OCI-LY1 (cell line): ENCODE data around the gene GBP4.

ENCODE experiments used
- H2AFZ ChIP-seq: fragments of 200-600 bp; sonication (generic), shearing (Covaris generic); 2 replicates; pipeline ENCODE4 v1.6.0; 2014; ENCODE audit warnings: antibody characterized with exemption, mild to moderate bottlenecking, low read length
- H3F3A ChIP-seq: fragments of 200-600 bp; sonication (generic), shearing (Covaris generic); 2 replicates; pipeline ENCODE4 v1.6.0; 2014; ENCODE audit warnings: mild to moderate bottlenecking, antibody characterized with exemption, low read length, moderate library complexity; ENCODE audit not compliant: insufficient read depth
- H3K27ac ChIP-seq: fragments of 200-600 bp; sonication (generic); 2 replicates; pipeline ENCODE4 v1.5.1; 2014; ENCODE audit warnings: low read length, mixed run types, mild to moderate bottlenecking, low read depth; ENCODE audit not compliant: poor library complexity, severe bottlenecking
- H3K27me3 ChIP-seq: fragments of 200-600 bp; sonication (generic); 2 replicates; pipeline ENCODE4 v1.6.0; 2014; ENCODE audit warnings: antibody characterized with exemption, mild to moderate bottlenecking, low read length, moderate library complexity; ENCODE audit not compliant: insufficient read depth
- H3K36me3 ChIP-seq: fragments of 200-600 bp; sonication (generic); 2 replicates; pipeline ENCODE4 v1.6.1; 2014; ENCODE audit warnings: mild to moderate bottlenecking, antibody characterized with exemption, low read length, moderate library complexity, mixed read lengths; ENCODE audit not compliant: insufficient read depth
- H3K4me1 ChIP-seq: fragments of 200-600 bp; sonication (generic); 2 replicates; pipeline ENCODE4 v1.5.1; 2014; ENCODE audit warnings: mild to moderate bottlenecking, low read length, moderate library complexity; ENCODE audit not compliant: insufficient read depth, severe bottlenecking
- H3K4me2 ChIP-seq: fragments of 200-600 bp; sonication (generic), shearing (Covaris generic); 2 replicates; pipeline ENCODE4 v1.6.1; 2014; ENCODE audit warnings: low read length
- H3K4me3 ChIP-seq: fragments of 200-600 bp; sonication (generic); 2 replicates; pipeline ENCODE4 v1.5.1; 2014; ENCODE audit warnings: low read length, low read depth, mild to moderate bottlenecking, mixed read lengths; ENCODE audit not compliant: poor library complexity, severe bottlenecking
- H3K79me2 ChIP-seq: fragments of 200-600 bp; shearing (Covaris generic); 2 replicates; pipeline ENCODE4 v1.6.1; 2016; ENCODE audit warnings: mixed run types, low read length, mixed read lengths; ENCODE audit not compliant: insufficient read depth
- H3K9ac ChIP-seq: fragments of 200-600 bp; sonication (generic), shearing (Covaris generic); 2 replicates; pipeline ENCODE4 v1.6.1; 2014; ENCODE audit warnings: mild to moderate bottlenecking, low read length, mixed read lengths
- H3K9me2 ChIP-seq: fragments of 200-600 bp; sonication (generic), shearing (Covaris generic); 2 replicates; pipeline ENCODE4 v1.6.1; 2014; ENCODE audit warnings: low read depth, mild to moderate bottlenecking, low read length, mixed read lengths
- H3K9me3 ChIP-seq: fragments of 200-600 bp; shearing (Covaris generic); 2 replicates; pipeline ENCODE4 v1.6.1; 2014; ENCODE audit warnings: low read length, mixed read lengths
- H4K20me1 ChIP-seq: fragments of 200-600 bp; sonication (generic), shearing (Covaris generic); 2 replicates; pipeline ENCODE4 v1.6.0; 2016; ENCODE audit warnings: mild to moderate bottlenecking, low read length; ENCODE audit not compliant: insufficient read depth
- EZH2 ChIP-seq: fragments of 200-600 bp; sonication (generic), shearing (Covaris generic); IDR thresholded peaks from 2 replicates; pipeline ENCODE4 v1.8.0; 2017; ENCODE audit warnings: borderline replicate concordance, mixed run types, mild to moderate bottlenecking, antibody characterized with exemption, low read length, moderate library complexity, mixed read lengths
- TF ChIP-seq, protein P1 (sequence below): fragments of 200-600 bp; sonication (generic), shearing (Covaris generic); IDR thresholded peaks from 2 replicates; pipeline ENCODE4 v1.5.1; 2017; ENCODE audit warnings: mild to moderate bottlenecking, antibody characterized with exemption, low read length, moderate library complexity, mixed read lengths

Gene GBP4

GRCh38 chr1:89191314-89191713 lies 7.4 kb downstream of the GBP4 start:
- Histone ChIP-seq H3K4me3 (no peak overlapping the region), H4K20me1 (no peaks in the 10 kb centered on the region), H3K4me2 (no peak overlapping the region), H3K9ac (no peak overlapping the region), H2AFZ (no peak overlapping the region), H3K9me2 (no peaks in the 10 kb centered on the region), H3F3A (no peaks in the 10 kb centered on the region), H3K27ac (no peak overlapping the region), H3K36me3 (no peaks in the 10 kb centered on the region), H3K79me2 (no peaks in the 10 kb centered on the region), H3K27me3 (no peaks in the 10 kb centered on the region), H3K9me3 (no peaks in the 10 kb centered on the region), H3K4me1 (no peaks in the 10 kb centered on the region)
- TF ChIP-seq, protein P1, sequence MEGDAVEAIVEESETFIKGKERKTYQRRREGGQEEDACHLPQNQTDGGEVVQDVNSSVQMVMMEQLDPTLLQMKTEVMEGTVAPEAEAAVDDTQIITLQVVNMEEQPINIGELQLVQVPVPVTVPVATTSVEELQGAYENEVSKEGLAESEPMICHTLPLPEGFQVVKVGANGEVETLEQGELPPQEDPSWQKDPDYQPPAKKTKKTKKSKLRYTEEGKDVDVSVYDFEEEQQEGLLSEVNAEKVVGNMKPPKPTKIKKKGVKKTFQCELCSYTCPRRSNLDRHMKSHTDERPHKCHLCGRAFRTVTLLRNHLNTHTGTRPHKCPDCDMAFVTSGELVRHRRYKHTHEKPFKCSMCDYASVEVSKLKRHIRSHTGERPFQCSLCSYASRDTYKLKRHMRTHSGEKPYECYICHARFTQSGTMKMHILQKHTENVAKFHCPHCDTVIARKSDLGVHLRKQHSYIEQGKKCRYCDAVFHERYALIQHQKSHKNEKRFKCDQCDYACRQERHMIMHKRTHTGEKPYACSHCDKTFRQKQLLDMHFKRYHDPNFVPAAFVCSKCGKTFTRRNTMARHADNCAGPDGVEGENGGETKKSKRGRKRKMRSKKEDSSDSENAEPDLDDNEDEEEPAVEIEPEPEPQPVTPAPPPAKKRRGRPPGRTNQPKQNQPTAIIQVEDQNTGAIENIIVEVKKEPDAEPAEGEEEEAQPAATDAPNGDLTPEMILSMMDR, result no peak
- TF ChIP-seq EZH2, result no peak

DNA sequence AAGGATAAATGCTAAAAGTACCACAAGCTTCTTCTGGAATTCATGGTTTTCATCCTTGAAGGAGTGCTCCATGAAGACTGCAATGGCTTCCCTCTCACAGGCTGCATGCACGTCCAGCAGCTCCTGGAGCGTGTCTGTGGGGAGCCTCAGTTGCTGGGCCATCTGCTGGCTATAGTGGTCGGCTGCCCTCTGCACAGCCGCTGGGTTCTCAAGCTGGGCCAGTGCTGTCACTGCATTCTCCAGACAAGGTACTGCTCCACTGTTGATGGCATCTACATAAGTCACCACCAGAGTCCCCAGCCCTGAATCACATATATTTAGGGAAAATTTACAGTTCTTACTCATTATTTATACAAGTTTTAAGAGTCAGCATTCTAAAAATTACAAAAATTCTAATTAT lies 8.7 kb downstream of the GBP4 start:
- Histone ChIP-seq H3K4me3 (no peak overlapping the region), H3K4me1 (no peaks in the 10 kb centered on the region), H3K9me3 (no peaks in the 10 kb centered on the region), H3F3A (no peaks in the 10 kb centered on the region), H3K27me3 (no peaks in the 10 kb centered on the region), H3K79me2 (no peaks in the 10 kb centered on the region), H3K36me3 (no peaks in the 10 kb centered on the region), H3K9ac (no peak overlapping the region), H3K4me2 (no peak overlapping the region), H3K9me2 (no peaks in the 10 kb centered on the region), H3K27ac (no peak overlapping the region), H4K20me1 (no peaks in the 10 kb centered on the region), H2AFZ (no peak overlapping the region)
- no peak for TF ChIP-seq EZH2
- TF ChIP-seq, protein P1, result no peak

- no peak overlapping the region for H3K9ac ChIP-seq
- H3F3A ChIP-seq, result no peaks in the 10 kb centered on the region
- TF ChIP-seq EZH2, result no peak
- TF ChIP-seq, protein P1, result no peak
- no peaks in the 10 kb centered on the region for H3K27me3 ChIP-seq
- no peaks in the 10 kb centered on the region for H3K36me3 ChIP-seq
- H3K9me3 ChIP-seq, result 0 out of 2 replicates have a peak, but pooled peaks cover 2% of the 10 kb centered on the region
- no peaks in the 10 kb centered on the region for H3K79me2 ChIP-seq
- H3K4me1 ChIP-seq, result no peaks in the 10 kb centered on the region
- no peak overlapping the region for H3K4me3 ChIP-seq
- no peaks in the 10 kb centered on the region for H4K20me1 ChIP-seq
- no peak overlapping the region for H3K27ac ChIP-seq
- no peak overlapping the region for H2AFZ ChIP-seq
- H3K4me2 ChIP-seq, result no peak overlapping the region
- no peaks in the 10 kb centered on the region for H3K9me2 ChIP-seq
Observed at GRCh38 chr1:89179343-89179742, 19.4 kb downstream of the GBP4 start.
